ENCODE data around the gene MORF4L1. TPM values are rescaled to one million over a fixed set of nuclear protein-coding genes. Genes with fewer than 3 reads are reported as not detected.
A peak's percentile ranks its signal among the peaks of the same experiment; 100 is the strongest.

MORF4L1 gene
- total RNA-seq, 1 donor from 2014 or later = 398 TPM

DNA sequence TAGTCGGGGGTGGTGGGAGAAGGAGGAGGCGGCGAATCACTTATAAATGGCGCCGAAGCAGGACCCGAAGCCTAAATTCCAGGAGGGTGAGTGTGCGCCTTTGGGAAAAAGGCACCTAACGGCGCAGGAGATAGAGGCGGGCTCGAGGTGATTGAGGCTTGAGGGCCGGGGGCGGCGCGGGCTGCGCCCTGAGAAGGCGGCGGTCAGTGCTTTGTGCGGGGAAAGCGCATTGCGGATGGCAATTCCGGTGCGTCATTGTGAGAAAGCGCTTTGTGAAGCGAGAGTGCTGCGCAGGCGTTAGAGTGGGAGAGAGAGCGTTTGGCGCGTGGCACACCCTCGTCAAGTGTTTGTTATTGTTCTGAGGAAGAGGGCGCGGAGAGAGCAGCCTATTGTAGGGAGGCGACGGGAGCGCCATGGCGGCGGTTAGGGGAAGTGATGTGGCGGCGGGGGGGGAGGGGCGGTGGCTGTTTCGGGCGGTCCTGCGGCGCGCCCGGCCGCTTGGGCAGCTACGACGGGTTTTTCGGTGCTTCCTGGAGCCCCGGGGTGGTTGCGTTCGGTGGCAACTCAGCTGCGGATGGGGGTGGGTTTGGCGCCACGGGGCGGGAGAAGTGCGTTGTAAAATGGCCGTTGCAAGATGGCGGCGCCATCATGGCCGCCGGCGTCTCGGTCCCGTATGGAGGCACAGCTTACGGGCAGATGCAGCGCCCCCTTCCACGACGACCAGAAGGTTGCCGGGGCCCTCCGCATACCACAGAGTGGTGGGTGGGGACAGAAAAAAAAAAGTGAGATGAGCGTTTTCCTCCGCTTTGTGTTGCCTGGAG lies 492 bp downstream of the MORF4L1 start:
- Mint-ChIP-seq H3K27ac (ENCODE audit: unreplicated experiment) (peak overlapping the region; percentile 100), H3K9me3 (ENCODE audit: unreplicated experiment) (no peaks in the 10 kb centered on the region), H3K27me3 (ENCODE audit: low read depth, unreplicated experiment) (no peaks in the 10 kb centered on the region), H3K4me1 (ENCODE audit: low read depth, unreplicated experiment) (peaks cover 15% of the 10 kb centered on the region), H3K36me3 (ENCODE audit: low read depth, unreplicated experiment) (peaks cover 3% of the 10 kb centered on the region), H3K4me3 (ENCODE audit: unreplicated experiment) (peak overlapping the region; percentile 99)
- H2AFZ ChIP-seq (ENCODE audit: low read depth, low read length) = peak overlapping the region; percentile 39
- peaks cover 28% of the 10 kb centered on the region for H3K4me1 ChIP-seq (ENCODE audit: insufficient read depth, low read length)
- no peak for FAIRE-seq
- DNase-seq (ENCODE audit: low read depth) = peak; percentile 79
- H4K20me1 ChIP-seq (ENCODE audit: insufficient read depth, low read length) = peaks cover 47% of the 10 kb centered on the region
- H3K4me3 ChIP-seq (ENCODE audit: insufficient read depth, low read depth, low read length) = peak overlapping the region; percentile 95
- H3K9ac ChIP-seq (ENCODE audit: low read length) = peak overlapping the region; percentile 100
- H3K79me2 ChIP-seq (ENCODE audit: insufficient read depth, low read length) = peaks cover 54% of the 10 kb centered on the region
- peak overlapping the region; percentile 84 for H3K4me2 ChIP-seq (ENCODE audit: low read length)
- H3K27me3 ChIP-seq (ENCODE audit: insufficient read depth, low read length) = no peaks in the 10 kb centered on the region
- no peaks in the 10 kb centered on the region for H3K36me3 ChIP-seq (ENCODE audit: insufficient read depth, low read length)
- no peaks in the 10 kb centered on the region for H3K9me3 ChIP-seq (ENCODE audit: insufficient read depth, low read depth, low read length)
- no peak for TF ChIP-seq EZH2 (IDR thresholded peaks at IDR 0.05; ENCODE audit: insufficient read depth, low read length)
- TF ChIP-seq, protein P1, sequence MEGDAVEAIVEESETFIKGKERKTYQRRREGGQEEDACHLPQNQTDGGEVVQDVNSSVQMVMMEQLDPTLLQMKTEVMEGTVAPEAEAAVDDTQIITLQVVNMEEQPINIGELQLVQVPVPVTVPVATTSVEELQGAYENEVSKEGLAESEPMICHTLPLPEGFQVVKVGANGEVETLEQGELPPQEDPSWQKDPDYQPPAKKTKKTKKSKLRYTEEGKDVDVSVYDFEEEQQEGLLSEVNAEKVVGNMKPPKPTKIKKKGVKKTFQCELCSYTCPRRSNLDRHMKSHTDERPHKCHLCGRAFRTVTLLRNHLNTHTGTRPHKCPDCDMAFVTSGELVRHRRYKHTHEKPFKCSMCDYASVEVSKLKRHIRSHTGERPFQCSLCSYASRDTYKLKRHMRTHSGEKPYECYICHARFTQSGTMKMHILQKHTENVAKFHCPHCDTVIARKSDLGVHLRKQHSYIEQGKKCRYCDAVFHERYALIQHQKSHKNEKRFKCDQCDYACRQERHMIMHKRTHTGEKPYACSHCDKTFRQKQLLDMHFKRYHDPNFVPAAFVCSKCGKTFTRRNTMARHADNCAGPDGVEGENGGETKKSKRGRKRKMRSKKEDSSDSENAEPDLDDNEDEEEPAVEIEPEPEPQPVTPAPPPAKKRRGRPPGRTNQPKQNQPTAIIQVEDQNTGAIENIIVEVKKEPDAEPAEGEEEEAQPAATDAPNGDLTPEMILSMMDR (IDR thresholded peaks at IDR 0.05; ENCODE audit: insufficient read depth, low read depth, low read length) = peak; percentile 21
- H3K27ac ChIP-seq (ENCODE audit: low read depth, low read length) = peak overlapping the region; percentile 100

DNA sequence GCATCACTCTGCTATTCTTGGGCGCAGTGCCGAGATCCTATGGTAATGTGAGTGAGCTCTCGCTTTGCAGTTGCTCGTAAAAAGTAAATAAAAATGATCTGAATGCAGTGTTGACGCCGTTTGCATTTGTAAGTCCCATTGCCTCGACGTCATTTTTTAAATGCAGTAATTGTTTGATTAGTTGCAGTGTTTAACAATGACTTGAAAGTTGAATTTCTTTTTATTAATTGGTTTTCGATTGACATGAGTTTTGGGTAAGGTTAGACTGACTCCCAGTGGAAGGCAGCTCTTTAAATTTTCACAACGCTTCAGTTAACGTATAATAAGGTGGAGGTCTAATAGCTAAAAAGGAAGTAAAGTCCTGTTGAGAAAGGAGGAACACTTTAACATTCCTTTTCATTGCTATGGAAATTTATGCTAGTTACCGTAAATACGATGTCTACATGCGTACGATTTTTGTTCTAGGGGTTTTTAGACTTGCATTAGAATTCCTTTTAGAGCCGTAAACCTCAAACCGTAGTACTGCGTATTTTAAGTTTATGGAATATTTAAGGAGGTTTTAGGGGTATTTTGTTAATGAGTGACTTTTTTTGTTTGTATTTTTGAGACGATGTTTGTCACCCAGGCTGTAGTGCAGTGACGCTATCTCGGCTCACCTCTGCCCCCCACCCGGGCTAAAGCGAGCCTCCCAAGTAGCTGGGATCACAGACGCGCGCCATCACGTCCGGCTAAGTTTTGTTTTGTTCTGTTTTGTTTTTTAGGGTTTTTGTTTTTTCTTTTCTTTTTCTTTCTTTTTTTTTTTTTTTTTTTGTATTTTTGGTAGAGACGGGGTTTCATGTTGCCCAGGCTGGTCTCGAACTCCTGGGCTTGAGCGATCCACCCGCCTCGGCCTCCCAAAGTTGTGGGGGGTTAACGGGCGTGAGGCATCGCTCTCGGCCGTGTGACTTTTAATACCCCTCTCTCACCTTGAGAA lies 1.4 kb downstream of the MORF4L1 start:
- Mint-ChIP-seq H3K4me1 (ENCODE audit: low read depth, unreplicated experiment) (peaks cover 22% of the 10 kb centered on the region), H3K36me3 (ENCODE audit: low read depth, unreplicated experiment) (peaks cover 3% of the 10 kb centered on the region), H3K27ac (ENCODE audit: unreplicated experiment) (peak overlapping the region; percentile 100), H3K27me3 (ENCODE audit: low read depth, unreplicated experiment) (no peaks in the 10 kb centered on the region), H3K9me3 (ENCODE audit: unreplicated experiment) (no peaks in the 10 kb centered on the region), H3K4me3 (ENCODE audit: unreplicated experiment) (peak overlapping the region; percentile 99)
- H3K4me1 ChIP-seq (ENCODE audit: insufficient read depth, low read length) = peaks cover 29% of the 10 kb centered on the region
- H3K9ac ChIP-seq (ENCODE audit: low read length) = peak overlapping the region; percentile 100
- no peak for FAIRE-seq
- H3K27ac ChIP-seq (ENCODE audit: low read depth, low read length) = peak overlapping the region; percentile 100
- no peaks in the 10 kb centered on the region for H3K36me3 ChIP-seq (ENCODE audit: insufficient read depth, low read length)
- peak; percentile 6 for DNase-seq (ENCODE audit: low read depth)
- H3K4me2 ChIP-seq (ENCODE audit: low read length) = peak overlapping the region; percentile 84
- peak overlapping the region; percentile 95 for H3K4me3 ChIP-seq (ENCODE audit: insufficient read depth, low read depth, low read length)
- no peaks in the 10 kb centered on the region for H3K9me3 ChIP-seq (ENCODE audit: insufficient read depth, low read depth, low read length)
- peaks cover 56% of the 10 kb centered on the region for H4K20me1 ChIP-seq (ENCODE audit: insufficient read depth, low read length)
- peaks cover 63% of the 10 kb centered on the region for H3K79me2 ChIP-seq (ENCODE audit: insufficient read depth, low read length)
- no peaks in the 10 kb centered on the region for H3K27me3 ChIP-seq (ENCODE audit: insufficient read depth, low read length)
- no peak overlapping the region for H2AFZ ChIP-seq (ENCODE audit: low read depth, low read length)
- TF ChIP-seq, protein P1 (IDR thresholded peaks at IDR 0.05; ENCODE audit: insufficient read depth, low read depth, low read length) = peak; percentile 2
- TF ChIP-seq EZH2 (IDR thresholded peaks at IDR 0.05; ENCODE audit: insufficient read depth, low read length) = no peak
